GM18499 (cell line): ENCODE measurements around the gene VKORC1L1.
"Not testable (repeated sequence)": the region's sequence is repeated elsewhere in the genome, so short reads cannot be mapped to it uniquely, and the experiment has no call there.

Experiments used
- ATAC-seq: cut with Tn5 transposase; IDR thresholded peaks from one replicate; pipeline ENCODE4 v1.9.1; 2021; ENCODE audit warnings: moderate number of reproducible peaks; ENCODE audit not compliant: insufficient read depth, unreplicated experiment

VKORC1L1 gene

DNA sequence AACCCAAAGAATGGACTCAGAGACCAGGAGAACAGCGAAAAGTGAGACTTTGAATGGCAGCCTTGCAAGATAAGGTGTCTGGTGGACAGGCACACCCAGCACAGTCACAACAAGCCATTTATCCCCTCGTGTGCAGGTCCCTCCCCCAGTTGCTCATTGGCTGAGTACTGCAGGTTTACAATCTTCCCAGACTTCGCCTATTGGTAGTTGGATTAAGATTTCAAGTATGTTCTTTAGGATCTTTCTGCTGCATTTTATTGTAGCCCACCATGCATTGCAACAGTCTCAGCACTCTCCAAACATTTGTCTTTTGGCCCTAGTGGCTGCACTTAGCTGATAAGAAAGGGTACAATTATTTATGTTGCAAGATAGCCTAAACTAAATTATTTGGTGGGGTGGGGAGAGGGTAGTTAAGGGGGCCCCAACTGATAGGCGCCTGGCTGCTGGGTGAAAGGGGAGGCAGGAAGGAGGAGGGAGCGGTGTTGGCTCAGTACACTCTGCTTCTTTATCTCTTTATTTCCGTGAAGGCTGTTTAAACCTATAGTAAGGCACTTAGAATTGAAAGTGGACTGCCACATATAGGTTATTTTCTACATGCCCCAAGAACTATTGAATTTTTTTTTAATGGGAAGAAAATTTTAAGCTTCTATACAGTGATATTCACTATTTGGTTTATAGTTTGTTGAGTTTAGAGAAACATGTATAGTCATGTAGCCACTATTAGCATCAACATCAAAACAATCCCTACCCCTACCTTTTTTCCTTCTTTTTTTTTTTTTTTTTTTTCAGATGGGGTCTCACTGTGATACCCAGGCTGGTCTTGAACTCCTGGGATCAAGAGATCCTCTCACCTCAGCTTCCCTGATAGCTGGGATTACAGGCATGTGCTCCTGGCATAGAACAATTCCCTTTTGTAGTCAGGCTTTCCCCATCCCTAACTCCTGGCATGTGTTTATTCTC is 54.9 kb downstream of the VKORC1L1 start:
- no peak for ATAC-seq

DNA sequence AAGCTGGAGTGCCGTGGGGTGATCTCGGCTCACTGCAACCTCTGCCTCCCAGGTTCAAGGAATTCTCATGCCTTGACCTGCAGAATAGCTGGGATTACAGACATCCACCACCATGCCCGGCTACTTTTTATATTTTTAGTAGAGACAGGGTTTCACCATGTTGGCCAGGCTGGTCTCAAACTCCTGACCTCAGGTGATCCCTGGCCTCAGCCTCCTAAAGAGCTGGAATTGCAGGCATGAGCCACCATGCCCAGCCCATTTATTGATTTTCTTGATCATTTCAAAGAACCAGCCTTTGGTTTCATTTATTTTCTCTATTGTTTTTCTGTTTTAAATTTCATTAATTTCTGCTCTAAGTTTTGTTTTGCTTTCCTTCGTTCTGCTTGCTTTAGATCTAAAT is 58.8 kb downstream of the VKORC1L1 start:
- no peak for ATAC-seq

DNA sequence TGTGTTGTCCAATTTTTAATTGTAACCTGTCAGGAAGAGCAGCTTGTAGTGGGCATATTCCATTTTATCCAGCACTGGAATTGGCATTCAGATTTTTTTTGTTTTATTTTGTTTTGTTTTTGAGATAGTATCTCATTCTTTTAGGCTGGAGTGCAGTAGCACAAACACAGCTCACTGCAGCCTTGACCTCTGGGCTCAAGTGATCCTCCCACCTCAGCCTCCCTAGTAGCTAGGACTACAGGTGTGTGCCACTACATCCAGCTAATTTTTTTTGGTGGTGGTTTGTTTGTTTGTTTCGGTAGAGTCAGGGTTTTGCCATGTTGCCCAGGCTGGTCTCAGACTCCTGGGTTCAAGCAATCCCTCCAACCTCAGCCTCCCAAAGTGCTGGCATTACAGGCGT is 64.4 kb downstream of the VKORC1L1 start:
- ATAC-seq: no peak

DNA sequence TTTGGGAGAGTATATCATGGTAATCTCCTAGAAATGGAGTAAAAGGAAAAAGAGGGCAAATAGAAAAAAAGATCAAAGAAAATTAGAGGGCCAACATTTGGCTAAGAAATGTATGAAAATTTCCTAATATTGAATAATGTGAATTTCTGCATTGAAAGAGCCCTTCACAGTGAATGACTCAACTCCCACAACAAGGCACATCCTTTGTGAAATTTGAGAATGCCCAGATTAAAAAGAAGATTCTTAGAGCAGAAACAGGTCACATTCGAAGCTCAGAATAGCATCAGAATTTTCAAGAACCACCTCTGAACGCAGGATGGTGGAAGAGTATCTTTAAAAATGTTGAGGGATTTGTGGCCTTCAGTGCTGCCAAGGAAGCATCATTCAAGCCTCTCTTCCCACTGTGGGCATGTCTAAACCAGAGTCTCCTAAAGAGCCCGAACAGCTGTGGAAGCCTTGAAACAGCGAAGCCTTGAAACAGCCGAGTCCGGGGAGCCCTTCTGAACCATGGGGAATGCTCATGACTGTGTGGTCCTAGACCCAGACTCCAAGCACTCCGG is 65.5 kb downstream of the VKORC1L1 start:
- no peak for ATAC-seq

DNA sequence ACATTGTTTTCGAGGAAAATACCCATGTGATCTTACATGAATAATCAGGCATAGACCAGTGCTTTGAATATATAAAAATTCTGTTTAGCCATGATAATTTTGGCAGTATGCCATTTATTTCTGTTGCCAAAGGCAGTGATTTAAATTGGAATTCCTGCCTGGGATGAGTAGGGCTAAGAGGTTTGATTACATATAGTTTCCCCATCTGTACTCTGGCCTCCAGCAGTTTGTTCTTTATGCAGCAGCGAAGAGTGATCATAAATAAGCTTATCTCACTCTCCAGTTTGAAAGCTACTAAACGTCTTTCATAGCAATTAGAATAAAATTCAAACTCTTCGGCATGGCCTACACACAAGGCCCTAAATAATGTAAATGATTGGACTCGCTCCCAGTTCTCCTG is 72.9 kb downstream of the VKORC1L1 start:
- ATAC-seq: not testable (repeated sequence)

DNA sequence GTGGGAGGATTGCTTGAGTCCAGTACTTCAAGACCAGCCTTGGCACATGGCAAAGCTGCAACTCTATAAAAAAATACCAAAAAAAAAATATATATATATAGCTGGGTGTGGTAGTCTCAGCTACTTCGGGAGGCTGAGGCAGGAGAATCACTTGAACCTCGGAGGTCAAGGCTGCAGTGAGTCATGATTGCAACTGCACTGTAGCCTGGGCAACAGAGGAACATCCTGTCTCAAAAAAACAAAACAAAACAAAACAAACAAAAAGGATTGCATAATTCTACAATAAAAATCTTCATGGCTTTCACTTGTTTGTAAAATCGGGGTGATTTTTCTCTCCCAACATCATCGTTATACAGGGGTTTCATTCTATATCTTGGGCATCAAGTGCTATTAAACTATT is 74.0 kb downstream of the VKORC1L1 start:
- no peak for ATAC-seq

DNA sequence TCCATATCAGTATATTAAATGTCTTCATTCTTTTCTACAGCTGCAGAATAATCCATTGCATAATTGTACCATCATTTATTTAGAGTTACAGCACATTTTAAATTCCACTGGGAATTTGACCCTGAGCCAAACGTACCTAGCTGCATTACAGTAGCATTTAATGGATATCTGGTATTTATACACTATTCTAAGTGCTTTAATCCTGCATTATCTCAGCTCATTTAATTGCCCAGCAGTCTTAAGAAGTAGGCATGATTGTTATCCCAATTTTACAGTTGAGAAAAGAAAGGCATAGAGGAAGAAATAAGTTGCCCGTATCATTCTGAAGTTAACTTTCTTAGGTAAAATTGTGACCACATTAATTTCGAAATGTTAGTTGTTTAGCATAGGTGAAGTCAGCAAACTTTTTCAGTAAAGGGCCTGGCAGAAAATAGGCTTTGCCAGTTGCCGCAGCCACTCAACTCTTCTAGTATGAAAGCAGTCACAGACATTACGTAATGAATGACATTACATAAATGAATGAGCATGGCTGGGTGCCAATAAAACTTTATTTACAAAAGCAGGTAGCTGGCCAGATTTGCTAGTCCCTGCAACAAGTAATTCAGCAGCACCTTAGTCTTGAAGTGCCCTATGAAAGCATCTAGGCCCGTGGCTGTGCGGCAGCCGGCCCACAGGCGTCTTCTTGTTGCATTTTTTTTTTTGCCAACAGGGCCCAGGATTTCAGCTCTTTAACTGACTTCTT is 79.1 kb downstream of the VKORC1L1 start:
- no peak for ATAC-seq

DNA sequence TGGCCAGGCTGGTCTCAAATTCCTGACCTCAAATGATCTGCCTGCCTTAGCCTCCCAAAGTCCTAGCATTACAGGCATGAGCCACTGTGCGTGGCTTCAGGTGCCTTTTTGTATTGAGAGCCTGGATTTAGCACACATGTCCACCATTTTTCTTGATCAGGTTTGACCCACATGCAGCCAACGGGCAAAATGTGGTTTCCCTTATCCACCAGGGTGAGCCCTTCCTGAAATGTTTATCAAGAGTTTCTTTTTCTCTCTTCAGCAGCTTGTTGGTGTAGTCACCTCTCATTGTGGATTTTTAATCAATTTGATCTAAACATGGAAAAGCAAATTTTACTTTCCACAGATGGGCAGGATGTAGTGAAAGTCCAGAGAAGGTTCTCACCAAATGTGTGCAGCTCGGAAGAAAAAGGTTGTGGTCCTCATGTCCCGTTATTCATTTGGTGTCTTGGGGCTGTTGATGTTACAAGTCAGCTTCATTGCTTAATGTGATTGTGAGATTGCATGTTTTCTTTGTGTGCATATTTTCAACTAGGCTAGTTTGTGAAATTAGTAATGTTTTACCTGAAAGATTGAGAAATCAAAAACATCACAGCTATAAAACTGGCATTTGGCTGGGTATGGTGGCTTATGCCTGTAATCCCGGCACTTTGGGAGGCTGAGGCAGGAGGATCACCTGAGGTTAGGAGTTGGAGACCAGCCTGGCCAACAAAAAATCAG is 80.3 kb downstream of the VKORC1L1 start:
- ATAC-seq: no peak

DNA sequence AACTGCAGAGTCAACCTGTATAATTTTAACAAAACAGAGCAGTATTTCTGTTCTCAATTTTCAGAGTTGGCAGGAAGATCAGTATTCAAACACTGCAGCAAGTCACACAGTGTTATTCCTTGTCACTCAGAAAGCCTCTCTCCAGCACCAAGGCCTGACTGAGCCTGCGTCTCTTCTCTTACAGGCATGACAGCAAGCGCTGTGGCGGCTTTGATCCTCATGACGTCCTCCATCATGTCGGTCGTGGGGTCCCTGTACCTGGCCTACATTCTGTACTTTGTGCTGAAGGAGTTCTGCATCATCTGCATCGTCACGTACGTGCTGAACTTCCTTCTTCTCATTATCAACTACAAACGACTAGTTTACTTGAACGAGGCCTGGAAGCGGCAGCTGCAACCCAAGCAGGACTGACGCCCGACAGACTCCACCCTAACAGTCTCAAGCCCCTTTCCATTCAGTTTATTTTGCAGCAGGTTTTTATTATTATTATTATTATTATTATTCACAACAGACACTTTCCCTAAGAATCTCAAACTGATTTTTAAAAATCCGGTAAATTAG is 81.1 kb downstream of the VKORC1L1 start:
- no peak for ATAC-seq

DNA sequence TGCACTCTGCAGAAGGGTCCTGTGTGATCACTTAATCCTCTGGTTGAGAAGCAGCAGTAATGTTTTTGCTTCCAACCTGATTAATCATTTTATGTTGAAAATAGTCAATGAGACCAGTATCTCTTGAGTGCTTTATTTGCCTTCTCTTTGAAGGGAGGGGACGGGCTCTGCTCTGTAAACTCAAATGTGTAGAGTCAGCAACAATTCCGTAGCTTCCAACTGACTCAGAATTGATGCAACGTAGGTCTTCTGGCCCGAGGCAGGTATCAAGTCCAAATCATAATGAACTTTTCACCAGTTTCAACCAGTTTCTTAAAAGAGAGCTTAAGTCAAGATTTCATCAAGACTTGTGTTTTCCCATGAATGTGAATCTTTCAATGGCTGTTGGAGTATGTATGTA is 82.8 kb downstream of the VKORC1L1 start:
- ATAC-seq: no peak

DNA sequence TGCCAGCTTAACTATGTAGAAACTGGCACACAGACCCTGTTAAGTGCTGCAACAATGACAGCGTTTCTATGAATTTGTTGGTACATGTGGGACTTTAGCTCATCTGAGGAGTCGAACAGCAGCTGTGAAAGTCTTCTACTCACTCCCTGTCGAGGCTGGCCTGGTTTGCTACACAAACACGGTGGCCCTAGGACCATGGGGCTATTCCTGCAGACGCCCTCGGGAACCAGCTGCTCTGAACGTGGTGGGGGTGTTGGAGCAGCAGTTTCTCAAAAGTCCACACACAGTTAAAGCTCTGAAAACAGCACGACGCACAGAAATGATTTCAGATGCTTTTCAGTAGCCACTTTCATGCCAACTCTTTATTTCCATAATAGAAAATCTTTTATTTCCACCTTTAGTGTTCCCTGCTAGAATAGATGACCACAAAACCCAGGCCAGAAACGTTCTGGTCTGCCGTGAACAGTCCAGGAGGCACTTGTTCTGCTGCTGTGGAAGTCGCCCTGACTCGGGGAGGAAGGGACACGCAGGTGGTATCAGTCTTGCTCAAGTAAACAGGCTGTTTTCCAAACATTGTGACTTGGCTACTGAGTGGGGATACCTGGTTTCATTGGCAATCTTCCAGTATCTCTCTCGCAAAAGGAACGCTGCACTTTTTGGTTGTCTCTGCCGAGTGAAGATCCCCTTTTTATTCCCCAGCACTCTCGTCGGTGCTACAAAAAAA is 87.6 kb downstream of the VKORC1L1 start:
- no peak for ATAC-seq

DNA sequence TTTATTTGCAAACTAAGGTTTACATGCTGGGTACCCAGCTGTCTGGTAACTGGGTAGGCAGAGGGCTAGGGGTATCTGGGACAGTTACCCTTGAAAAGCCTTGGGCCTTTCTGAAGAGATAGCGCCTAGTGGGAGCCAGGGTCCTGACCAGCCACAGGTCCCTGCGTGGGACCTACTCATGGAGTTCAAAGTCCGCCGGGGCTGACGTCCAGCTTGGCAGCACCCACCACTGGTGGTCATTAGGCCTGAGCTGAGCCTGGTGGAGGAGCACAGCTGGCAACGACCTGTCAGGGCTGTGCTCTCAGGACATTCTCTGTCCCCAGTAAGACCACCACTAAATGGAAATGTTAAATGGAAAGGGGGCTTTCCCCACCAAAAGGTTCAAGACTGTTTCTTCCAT is 89.2 kb downstream of the VKORC1L1 start:
- ATAC-seq: no peak

DNA sequence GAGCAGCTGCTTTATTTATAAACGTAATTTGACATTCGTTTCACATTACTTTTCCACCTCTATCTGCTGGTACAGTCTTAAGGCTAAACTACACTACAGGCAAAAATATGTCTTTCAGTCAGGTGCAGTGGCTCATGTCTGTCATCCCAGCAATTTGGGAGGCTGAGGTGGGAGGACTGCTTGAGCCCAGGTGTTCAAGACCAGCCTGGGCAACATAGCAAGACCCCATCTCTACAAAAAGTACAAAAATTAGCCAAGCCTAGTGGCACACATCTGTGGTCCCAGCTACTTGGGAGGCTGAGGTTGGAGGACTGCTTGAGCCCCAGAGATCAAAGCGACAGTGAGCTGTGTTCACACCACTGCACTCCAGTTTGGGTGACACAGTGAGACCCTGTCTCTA is 91.8 kb downstream of the VKORC1L1 start:
- ATAC-seq: not testable (repeated sequence)

DNA sequence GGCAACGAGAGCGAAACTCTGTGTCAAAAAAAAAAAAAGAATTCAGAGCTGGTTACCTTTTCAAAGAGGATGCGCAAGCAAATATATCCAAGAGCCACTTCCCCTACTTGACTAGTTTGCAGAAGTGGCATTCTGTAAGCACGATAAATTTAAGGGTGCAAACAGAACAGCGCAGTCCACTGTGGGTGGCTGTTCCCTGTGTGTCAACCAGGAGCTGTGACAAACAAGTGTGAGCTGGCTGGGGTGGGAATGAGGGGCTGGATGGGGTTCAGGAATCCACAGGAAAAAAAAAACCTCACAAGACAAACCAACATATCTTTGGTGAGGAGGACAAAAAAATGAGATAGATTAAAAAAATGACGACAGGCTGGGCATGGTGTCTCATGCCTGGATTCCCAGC is 93.3 kb downstream of the VKORC1L1 start:
- no peak for ATAC-seq

DNA sequence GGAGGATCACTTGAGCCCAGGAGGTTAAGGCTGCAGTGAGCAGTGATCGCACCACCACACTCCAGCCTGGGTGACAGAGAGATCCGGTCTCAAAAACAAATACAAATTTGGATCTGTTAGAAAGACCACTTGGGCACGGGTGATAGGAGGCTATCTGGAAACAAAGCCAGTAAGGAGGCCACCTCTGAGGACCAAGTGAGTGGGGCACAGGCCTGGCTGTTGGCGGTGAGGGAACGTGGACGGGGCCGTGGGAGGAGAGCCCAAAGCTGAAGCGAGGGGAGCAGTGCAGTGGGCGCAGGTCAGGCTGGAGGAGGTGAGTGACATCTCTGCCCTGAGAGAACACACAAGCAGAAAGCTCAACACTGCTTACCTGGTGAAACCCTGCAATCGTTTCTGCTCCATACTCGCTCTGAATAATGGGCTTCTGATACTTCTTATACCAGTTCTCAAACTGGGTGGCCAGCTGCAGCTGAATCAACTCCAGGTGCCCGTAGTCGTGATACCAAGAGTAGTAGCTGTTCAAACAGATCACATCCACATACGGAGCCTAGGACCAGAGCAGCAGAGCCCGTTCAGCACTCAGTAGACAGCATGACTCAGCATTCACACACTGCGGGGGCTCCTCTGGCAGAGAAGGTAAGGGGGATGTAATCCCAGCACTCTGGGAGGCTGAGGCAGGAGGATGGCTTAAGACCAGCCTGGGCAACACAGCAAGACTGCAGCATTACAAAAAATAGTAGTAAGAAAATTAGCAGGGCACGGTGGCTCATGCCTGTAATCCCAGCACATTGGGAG is 94.7 kb downstream of the VKORC1L1 start:
- no peak for ATAC-seq

DNA sequence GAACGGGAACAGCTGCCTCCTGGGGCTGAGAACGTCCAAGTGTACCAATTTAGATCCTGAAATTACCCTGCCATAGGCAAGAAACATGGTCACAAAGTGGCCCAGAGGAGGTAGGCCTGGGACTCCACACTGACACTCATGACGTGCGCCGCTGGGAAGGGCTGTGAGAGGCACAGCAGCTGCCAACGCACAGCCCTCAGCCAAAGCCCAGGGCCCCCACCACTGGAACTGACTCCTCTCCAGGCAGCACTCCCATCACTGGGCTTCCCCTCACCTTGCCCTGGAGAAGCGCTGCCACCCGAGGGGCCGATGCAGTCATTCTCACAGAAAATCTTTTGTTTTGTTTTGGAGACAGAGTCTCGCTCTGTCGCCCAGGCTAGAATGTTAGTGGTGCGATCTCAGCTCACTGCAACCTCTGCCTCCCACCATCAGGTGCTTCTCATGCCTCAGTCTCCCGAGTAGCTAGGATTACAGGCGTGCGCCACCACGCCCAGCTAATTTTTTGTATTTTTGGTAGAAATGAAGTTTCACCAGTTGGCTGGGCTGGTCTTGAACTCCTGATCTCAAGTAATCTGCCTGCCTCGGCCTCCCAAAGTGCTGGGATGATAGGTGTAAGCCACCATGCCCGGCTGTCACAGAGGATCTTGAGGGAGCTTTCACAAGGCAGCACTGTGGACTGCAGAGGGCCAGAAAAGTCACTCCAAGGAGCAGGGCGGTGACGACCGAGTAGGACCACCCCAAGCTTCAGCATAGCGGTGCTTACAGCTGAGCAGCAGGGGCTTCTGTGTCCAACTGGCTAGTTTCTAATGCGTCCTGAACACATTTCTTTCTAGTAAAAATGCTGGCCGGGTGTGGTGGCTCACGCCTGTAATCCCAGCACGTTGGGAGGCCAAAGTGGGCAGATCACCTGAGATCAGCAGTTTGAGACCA is 95.6 kb downstream of the VKORC1L1 start:
- no peak for ATAC-seq

DNA sequence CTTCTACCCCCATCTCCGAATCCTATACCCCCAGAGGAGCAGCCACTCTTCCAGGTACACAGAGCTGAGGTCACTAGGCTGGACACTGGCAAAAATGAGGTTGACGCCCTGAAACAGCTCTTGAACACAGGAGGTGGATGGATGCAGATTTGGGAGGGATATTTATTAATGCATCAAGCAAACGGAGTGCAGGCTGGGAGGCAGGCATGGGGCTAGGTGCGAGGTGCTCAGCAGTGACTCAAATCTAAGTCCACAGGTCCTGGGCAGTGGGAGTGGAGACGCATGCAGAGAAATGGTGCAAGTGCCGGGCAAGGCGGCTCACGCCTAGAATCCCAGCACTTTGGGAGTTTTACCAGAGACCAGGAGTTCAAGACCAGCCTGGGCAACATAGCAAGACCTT is 98.1 kb downstream of the VKORC1L1 start:
- ATAC-seq: no peak

DNA sequence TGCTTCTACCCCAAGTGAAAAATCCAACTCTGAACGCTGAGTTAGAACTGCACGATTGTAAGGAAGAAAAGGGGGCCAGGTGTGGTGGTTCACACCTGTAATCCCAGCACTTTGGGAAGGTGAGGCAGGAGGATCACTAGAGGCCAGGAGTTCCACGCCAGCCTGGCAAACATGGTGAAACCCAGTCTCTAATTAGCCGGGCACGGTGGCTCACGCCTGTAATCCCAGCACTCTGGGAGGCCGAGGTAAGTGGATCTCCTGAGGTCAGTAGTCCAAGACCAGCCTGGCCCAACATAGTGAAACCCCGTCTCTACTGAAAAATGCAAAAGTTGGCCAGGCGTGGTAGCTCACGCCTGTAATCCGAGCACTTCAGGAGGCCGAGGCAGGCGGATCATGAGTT is 100.1 kb downstream of the VKORC1L1 start:
- ATAC-seq: no peak
